HG03565 (cell line): ENCODE results near the gene KDM5C.

ENCODE experiments used
- ATAC-seq: cut with Tn5 transposase; IDR thresholded peaks from one replicate; pipeline ENCODE4 v1.9.1; 2021; ENCODE audit warnings: mild to moderate bottlenecking, moderate library complexity; ENCODE audit not compliant: unreplicated experiment

KDM5C gene

DNA sequence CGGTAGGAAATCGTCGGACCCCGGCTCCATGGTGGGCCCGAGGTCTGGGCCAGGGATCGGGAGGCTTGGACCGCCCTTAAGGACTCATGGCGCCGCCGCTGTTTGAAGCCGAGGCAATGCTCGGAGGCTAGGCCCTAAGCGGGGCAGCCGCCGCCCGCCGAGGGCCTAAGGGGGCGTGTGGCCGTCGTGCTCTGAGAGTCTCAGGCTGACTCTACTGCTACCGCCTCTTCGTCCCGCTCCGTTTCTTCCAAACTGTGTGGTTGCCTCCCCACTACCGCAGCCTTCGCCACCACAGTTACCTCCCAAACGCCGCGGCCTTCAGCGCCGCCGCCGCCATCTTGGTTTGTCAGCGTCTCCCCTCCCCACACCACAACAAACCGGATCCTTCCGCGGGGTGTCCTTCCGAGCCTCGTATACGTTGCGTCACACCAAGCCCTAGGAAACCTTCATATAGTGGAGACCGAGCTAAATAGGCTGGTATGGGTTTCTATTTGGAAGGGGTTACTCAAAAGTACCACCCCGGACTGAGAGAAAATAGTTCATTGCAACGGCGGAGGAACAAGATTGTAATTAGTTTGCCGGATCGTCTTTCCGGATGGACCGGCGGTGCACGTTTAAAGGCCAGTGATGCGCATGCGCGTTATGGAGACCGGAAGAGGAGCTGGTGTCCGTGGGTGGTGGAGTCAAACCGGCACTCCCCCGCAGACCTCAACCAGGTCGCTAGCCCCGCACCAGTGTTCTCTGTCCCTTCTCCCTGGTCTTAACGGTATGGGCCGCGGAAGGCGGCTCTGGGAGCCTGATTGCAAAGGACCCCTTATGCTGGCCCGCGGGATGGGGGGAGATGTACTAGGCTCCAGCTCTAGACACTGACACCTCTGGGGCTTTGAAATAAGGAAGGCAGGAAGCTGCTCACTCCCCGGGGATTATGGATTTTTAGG lies at the start of gene KDM5C:
Gene KDM5C (minus strand): TSS at position 348 of the 938 bp plus-strand sequence. CDS start 318 bp downstream, at position 30.
- peak; percentile 58 for ATAC-seq

DNA sequence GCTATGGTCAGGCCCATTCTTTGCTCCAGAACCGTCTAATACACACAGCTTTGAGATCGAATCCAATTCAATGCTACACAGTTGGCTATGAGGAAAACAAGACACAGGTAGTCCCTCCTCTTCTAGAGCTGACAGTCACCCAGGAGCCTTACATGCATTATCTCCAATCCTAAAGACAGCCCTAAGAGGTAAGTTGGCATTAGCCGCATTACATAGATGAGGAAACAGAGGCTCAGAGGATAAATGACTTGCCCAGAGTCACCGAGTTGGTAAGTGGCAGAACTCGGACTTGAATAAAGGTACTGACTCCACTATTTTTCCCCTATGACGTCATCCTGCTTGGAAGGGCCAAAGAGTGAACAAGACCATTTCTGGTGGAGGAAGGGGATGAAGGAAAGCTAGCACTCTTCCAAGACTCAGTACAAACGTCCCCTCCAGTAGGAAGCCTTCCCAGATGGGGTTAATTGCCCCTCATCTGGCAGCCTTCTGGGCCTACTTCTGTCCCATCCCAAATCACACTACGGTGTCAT lies 47.9 kb upstream of the KDM5C start:
- ATAC-seq = no peak

DNA sequence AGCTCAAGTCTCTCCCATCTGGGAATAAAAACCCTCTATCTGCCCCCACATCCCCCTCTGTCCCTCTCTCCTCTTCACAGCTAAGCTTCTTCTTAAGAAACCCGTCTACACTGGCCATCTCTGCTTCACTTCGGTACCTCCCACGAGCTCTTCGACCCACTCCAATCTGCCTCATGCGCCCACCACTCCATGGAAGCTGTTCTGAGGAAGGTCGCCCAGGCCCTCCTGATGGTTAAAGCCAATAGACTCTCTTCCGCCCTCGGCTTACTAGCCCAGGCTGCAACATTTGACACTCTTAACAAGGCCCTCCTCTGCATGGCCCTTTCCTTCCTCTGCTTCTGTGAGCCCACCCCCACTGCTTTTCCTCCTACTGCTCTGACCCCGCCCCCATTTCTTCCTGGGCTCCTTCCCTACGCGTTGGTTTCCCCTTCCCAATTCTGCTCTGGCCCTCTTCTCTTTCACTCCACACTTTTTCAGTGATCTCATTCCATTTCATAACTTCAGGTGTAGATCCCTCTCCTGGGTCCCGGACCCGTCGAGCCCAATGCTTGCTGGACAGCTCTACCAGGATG lies 44.6 kb upstream of the KDM5C start:
- no peak for ATAC-seq

DNA sequence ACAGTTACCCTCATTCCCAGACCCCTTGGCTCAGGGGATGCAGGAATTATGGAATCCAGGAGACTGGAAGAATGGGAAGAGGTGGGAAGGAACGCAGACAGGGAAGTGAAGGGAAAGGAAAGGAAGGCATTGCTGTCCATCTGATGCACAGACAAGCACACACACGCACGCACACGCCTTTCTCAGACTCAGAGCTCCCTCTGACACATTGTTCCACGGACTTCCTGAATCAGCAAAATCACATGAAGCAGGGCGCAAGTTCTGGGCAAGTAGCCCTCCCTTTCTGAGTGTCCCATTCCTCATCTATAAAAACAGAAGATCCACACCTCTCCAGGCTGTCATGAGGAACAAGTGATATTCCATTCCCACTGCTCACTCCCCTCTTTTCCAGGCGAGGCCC lies 43.2 kb upstream of the KDM5C start:
- no peak for ATAC-seq

DNA sequence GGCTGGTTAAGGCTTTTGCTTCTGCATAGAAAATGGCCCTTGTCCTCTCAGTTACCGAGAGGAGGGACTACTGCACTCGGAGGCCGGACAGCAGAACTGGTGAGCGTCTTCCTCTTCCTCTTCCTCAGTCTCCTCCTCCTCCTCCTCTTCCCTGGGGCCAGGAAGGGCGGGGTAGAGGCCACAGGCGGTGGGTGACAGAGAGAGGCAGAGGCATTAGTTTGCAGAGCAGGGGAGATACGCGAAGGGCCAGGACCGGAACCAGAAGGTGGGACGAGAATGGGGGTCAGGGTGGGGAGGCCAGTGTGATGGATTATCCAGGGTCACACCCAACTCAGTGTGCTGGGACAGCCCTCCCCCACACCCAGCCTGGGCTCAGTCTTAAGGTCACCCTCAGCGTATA lies 41.9 kb upstream of the KDM5C start:
- ATAC-seq = no peak

DNA sequence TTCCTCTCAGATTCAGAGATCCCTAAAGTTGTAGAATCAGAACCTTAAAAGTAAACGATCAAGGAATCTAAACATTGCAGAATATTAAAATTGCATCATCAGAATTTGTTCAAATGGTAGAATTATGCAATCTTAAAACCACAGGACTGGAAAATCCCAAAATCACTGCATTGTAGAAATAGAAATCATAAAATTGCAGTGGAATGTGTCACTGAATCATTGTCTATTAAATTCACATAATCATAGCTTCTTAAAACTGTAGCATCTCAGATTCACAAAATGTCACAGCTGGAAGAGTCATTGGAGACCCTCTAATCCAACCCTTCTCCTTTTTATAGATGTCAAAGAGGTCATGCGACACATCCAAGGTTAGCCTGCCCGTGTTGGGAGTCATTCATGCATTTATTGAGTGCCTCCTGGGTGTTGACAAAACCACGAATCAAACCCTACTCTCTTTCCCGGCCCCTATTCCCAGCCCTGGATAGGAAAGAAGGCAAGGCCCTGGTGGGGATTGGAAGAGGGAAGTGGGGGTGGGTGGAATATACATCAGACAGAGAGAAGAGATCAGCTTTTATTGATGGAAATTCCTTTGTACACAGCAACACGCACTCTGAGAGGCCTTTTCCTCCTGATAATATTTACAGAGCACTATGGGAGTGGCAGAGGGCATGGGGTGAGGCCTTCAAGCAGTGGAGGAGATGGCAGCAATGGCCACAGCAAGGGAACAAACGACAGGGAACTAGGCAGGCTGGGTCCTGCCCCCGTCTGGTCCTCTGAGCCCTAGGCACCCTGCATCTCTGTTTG lies 41.0 kb upstream of the KDM5C start:
- ATAC-seq = no peak

DNA sequence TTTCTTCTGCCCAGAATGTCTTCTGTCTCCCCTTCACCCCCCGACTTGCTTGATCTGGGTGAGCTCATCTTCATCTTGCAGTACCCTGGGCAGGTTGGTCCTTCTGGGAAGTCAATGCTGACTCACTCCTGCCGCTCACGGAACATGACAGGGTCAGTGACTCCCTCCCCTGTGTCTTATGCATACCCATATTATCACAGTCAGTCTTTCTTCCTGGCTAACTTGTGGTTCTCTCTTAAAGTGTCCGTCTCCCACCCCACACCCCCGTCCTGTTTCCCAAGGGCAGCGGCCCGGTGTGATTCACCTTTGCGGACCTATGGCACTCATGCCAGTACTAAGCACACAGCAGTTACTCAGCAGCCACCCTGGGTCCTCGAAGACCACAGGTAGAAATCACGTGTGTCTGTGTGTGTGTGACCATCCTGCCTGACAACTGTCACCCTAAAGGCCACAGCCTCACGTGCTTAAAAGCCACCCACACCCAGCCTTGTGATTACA lies 38.6 kb upstream of the KDM5C start:
- ATAC-seq = no peak

DNA sequence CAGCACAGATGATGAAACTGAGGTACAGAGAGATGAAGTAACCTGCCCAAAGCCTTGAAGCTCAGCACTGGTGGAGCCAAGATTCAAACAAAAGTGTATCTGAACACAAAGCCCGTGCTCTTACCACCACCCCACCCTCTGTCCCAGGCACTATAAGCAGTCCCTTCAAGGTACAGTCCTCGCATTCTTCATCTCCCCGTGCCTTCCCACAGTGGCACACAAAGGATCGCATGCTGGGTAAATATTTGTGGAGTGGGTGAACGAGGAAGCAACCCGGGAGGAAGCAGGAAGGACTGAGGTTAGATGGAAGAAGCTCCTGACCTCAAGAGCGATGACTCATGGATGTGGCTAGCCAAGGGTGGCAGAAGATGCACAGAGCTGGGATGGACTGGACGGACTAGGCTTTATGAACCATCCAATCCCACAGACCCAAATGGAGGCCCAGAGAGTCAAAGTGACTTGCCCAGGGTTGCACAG lies 37.9 kb upstream of the KDM5C start:
- no peak for ATAC-seq

DNA sequence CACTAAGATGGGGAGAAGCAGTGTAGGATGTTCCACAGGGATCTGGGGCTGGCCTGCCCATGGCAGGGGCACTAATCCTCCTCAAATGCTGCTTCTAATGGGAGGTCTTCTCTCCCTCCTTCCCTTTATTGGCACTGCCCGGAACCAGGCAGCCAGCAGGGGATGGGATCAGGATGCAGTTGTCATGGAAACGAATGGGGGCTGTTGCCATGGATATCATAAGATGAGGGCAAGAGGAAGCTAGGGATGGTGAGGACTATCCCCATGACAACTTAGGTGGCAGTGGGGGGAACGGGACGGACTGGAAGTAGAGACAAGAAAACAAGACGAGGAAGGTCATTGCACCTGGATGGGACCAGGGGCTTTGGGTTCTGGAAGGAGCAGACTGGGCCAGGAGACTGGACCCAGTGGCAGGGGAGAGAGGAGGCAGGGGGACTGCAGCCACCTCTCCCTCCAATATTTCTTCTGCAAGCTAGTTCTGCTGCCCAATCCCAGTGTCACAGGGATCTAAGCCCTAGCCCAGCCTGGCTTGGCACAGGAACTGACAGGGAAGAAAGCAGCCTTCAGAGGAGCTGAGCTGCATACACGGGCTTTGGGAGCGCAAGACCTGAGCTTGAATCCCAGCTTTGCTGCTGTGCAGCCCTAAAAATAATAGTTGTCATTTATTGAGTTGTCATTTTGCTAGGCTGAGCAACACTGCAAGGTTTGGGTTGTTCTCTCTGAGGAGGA lies 37.3 kb upstream of the KDM5C start:
- ATAC-seq = no peak

DNA sequence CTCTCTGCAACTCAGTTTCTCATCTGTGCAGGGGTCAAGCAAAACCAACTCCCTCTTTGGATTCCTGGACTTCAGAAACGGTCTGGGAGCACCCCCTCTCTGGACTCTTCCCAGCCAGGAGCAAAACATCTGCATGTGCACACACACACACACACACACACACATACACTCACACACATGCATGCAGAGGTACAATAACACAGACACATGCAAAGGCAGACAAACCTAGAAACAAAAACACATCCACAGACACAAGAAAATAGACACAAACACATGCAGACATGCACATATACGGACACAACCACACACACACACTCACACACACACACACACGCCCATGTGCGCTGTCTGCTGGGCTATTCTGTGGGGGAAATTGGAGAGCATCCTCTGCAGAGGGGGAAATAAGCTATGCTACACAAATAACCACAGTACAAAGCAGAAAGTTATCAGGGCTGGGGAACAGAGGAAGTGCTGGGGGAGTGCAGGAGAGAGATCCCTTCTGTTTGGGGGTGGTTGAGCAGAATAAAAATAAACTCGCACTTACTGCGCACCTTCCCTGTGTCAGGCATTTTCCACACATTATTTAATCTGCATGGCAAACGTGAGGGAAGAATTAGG lies 36.5 kb upstream of the KDM5C start:
- ATAC-seq = no peak

DNA sequence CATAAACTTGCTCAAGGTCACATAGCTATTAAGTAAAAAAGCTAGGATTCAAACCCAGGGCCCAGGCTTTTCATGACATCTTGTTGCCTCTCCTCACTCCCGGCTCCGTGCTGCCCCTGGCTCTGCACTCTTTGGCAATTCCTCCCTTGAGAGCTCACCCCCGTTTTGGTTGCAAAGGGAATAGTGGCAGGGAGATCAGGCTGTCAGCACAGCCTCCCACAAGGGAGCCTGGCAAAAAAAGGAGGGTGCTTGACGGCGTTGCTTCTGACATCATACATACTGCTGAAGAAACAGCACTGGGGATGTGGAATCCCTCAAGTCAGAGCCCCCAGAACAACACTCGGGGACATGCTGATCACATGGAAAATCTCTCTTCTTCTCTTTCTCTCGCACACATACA lies 35.8 kb upstream of the KDM5C start:
- no peak for ATAC-seq

DNA sequence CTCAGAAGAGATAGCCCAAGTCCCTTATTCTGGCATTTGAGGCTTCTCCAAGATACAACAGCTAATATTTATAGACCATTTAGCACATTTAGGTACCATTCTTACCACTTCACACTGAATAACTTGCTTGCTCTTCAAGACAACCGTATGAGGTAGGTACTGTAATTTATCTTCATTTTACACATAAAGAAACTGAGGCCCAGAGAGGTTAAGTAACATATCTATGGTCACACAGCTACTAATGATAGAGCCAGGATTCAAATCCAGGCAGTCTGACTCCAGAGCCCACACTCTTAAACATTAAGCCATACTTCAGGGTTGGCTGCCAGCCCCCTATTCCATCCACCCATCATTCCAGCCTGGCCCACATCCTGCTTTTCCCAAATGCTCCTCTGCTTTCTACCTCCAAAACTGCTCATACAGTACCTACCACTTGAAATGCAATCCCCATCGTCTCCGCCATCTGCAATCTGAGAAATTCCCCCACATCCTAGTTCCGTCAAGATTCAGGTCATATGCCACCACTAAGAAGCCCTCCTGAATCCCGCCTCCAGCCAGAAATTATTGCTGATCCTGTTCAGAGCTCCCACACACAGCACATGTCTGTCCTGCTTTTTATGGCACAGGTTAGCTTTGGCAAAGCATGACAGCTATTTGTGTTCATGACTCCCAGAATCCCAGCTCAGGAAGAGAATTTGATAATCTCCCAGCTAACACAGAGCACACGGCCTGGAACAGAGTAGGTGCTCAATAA lies 32.8 kb upstream of the KDM5C start:
- ATAC-seq = no peak

DNA sequence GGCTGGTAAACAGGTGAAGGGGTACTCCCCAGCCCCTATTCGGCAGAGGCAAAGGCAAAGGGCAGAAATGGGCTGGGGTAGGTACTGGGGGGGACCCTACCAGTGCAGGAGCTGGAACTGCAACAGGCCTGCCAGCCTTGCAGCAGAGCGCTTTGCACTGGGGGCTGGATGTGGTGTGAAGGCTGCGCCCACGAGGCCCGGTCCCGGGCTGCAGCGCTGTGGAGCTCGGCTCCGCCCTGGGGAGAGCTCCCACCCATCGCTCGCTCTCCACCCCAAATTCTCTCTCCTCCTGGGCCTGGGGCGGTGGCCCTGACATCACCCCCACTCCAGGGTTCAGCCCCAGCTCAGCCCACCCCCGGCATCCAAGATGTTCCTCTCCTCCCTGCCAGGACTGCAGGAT lies 32.2 kb upstream of the KDM5C start:
- no peak for ATAC-seq

DNA sequence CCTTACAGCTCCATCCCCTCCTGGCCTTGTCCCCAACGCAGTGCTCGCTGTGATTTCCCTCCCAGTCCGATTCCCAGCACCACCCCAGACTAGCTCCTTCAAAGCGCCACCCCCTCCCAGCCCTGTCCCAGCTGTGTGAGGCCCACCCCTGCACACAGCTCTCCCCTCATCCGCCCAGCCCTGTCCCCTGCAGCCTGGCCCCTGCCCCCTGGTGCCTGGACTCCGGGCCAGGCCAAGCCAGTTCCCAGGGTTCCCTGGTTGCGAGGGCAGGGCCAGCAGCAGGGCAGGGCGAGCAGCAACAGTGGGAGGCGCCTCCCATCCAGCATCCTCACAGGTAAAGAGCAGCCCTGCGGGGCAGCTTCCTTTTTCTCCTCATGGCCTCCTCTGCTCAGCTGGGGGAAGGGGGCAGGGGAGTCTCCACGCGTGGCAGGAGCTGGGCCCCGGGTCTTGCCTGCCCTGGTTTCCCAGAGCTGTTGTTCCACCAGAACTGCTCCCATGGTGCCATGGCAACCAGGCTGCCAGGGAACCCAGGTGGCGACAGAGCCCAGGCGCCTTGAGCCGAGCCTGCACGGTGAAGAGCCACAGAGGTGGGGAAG lies 31.5 kb upstream of the KDM5C start:
- ATAC-seq = no peak

DNA sequence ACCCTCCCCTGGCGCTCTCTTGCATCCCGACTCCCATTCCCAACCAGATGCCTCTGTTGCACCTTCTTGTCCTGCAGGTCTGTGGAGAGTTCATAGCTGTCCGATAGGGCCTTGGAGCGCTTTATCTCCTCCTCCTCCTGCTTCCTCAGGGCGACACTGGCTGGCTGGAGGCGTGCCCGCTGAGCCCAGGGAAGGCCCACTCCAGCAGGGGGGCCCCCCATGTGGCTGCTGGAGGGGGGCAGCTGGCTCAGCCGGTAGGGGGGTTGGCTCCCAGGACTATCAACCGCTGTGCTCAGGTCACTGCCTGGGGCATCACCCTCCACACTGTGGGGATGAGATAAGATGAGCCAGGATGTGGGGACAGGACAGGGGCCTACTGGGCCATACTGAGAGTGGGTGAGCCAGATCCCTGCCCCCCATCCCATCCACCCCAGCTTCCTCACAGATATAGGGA lies 30.8 kb upstream of the KDM5C start:
- ATAC-seq = no peak

DNA sequence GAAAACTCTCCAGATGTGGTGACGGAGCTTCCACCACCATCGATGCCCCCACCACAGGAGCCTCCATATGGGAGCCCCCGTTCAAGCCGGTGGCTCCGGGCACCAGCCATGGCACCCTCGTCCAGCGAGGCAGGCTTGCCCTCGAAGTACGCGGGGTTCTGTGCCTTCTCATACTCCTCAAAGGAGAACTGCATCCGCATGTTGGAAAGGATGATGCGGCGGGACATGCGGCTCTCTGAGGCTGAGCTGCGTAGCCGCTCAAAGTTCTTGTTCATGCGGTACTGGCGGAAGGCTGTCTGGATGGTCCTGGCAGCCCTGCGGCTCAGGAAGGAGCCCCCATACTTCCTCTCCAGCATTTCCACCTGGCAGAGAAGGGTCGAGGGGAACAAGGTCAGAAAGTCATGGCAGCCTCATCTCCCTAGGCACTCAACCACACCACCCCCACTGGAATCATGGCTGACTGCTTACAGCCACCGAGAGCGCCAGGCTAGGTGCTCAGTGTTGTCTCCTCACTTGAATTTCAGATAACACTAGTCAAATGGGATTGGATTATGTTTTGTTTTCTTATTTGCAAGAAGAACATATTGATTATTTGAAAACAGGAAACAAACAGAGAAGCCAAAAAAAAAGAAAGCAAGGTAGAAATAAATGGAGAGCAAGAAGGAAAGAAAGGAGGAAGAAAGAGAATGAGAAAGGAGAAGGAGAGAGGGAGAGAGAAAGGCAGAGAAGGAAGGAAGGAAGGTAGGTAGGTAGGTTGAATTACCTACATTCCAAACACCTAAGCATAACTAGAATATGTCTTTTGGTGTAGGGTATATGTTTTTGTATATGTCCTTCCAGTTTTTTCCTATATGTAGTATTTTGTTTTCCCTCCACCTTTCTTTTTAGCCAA lies 29.8 kb upstream of the KDM5C start:
- ATAC-seq = no peak

DNA sequence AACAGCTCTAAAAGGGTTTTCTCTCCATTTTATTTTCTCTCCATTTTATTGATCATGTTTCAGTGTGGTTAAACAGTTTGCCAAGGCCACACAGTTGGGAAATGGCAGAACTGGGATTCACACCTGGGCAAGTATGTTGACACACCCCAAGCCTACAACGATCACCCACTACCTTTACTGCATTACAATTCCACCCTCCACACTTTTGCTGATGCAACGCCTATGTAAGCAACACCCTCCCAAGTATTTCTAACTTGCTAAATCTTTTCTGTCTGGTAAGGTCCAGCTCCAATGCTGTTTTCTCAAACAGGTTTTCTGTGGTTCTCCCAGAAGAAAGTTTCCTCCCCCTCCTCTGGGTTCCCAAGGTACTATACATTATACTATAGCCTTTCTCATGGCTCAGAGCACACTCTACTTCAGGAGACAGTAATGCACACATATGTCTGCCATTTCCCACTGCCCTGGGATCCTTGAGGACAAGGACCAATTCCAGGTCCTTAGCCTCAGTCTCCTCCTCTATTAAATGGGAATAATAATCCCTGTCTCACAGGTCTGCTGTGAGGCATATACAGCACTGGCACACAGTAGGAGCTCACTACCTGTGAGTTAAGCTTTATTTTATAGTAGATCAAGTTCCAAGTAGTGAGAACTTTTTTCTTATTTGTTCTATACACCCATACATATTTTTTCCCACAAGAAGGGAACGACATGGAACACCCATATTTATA lies 28.4 kb upstream of the KDM5C start:
- no peak for ATAC-seq
